BJ (cell line): ENCODE results near the gene IGFBP3. TPM values are rescaled to one million over a fixed set of nuclear protein-coding genes. Genes with fewer than 3 reads are reported as not detected.

Experiments
- CTCF ChIA-PET: fragments of 350-600 bp; formaldehyde crosslinking; extraction: SDS; loops from one replicate; lab custom pipeline; 2021; ENCODE audit warnings: antibody characterized with exemption, inconsistent platforms; lab: Yijun Ruan, JAX
- POLR2A ChIA-PET: fragments of 300-600 bp; sonication (Branson Sonifier 250); formaldehyde crosslinking; extraction: SDS; loops from one replicate; lab custom pipeline; 2021; ENCODE audit warnings: antibody characterized with exemption; lab: Charles Lee
- DNase-seq: peaks from one replicate; pipeline ENCODE4 v3.0.0-alpha.2; 2011; ENCODE audit warnings: low read depth
- H3K27me3 ChIP-seq: 2 replicates; pipeline ENCODE4 v1.6.0; 2011; ENCODE audit warnings: low read length; ENCODE audit not compliant: control insufficient read depth, insufficient read depth
- H3K36me3 ChIP-seq: 2 replicates; pipeline ENCODE4 v1.5.1; 2011; ENCODE audit warnings: low read length; ENCODE audit not compliant: control insufficient read depth, insufficient read depth
- H3K4me3 ChIP-seq: 2 replicates; pipeline ENCODE4 v1.5.1; 2011; ENCODE audit warnings: low read depth, mild to moderate bottlenecking, control low read depth, low read length
- CTCF ChIP-seq: IDR thresholded peaks from 2 replicates; pipeline ENCODE4 v1.5.1; 2011; ENCODE audit warnings: low read depth, mild to moderate bottlenecking, control low read depth, inconsistent platforms, low read length, moderate library complexity; ENCODE audit not compliant: insufficient read depth
- polyA plus RNA-seq: library from polyadenylated mRNA; depleted of rRNA; stranded (reverse); fragments of >200 nt; gene quantifications from 2 replicates; pipeline ENCODE4 v1.2.3, GENCODE V29; 2011

IGFBP3 gene
- polyA plus RNA-seq, 1 experiment = 3,005 TPM

GRCh38 chr7:45909561-45909960 lies 11.5 kb downstream of the IGFBP3 start:
- CTCF ChIA-PET = interaction anchor here (1.9 kb wide), 1 partner anchor 8 kb away, joined by 8 read pairs; no protein-coding TSS in a partner anchor
- no peak for TF ChIP-seq CTCF
- no peak for DNase-seq
- Histone ChIP-seq H3K27me3 (no peaks in the 10 kb centered on the region), H3K4me3 (no peak overlapping the region), H3K36me3 (peaks cover 14% of the 10 kb centered on the region)
- POLR2A ChIA-PET = no interaction called here

GRCh38 chr7:45902820-45903219 lies 18.3 kb downstream of the IGFBP3 start:
- H3K36me3 ChIP-seq = no peaks in the 10 kb centered on the region
- POLR2A ChIA-PET = no interaction called here
- CTCF ChIA-PET = interaction anchor here (0.8 to 4.0 kb wide), 5 partner anchors 9 to 1277 kb away, joined by 3 to 21 read pairs (median 4); no protein-coding TSS in a partner anchor

GRCh38 chr7:45901566-45901965 lies 19.5 kb downstream of the IGFBP3 start:
- Histone ChIP-seq H3K4me3 (no peak overlapping the region), H3K36me3 (no peaks in the 10 kb centered on the region), H3K27me3 (no peaks in the 10 kb centered on the region; the same call in 1 of the 2 replicates)
- DNase-seq = no peak
- ChIA-PET POLR2A (no interaction called here), CTCF (interaction anchor here (3.9 to 4.0 kb wide), 2 partner anchors 11 to 16 kb away, joined by 18 to 21 read pairs; no protein-coding TSS in a partner anchor)
- no peak for TF ChIP-seq CTCF

More at GRCh38 chr7:45902820-45903219, 18.3 kb downstream of the IGFBP3 start:
- Histone ChIP-seq H3K27me3 (no peaks in the 10 kb centered on the region; the same call in 1 of the 2 replicates), H3K4me3 (no peak overlapping the region)
- no peak for TF ChIP-seq CTCF
- no peak for DNase-seq

- H3K36me3 ChIP-seq = no peaks in the 10 kb centered on the region
- POLR2A ChIA-PET = no interaction called here
- no peak for TF ChIP-seq CTCF
- no peak for DNase-seq
- CTCF ChIA-PET = interaction anchor here (1.0 to 2.1 kb wide), 4 partner anchors 8 to 1283 kb away, joined by 3 to 6 read pairs (median 4); no protein-coding TSS in a partner anchor
- no peak overlapping the region for H3K4me3 ChIP-seq
- no peaks in the 10 kb centered on the region; the same call in 1 of the 2 replicates for H3K27me3 ChIP-seq
Observed at GRCh38 chr7:45898222-45898621, 22.9 kb downstream of the IGFBP3 start.

- no peaks in the 10 kb centered on the region for H3K36me3 ChIP-seq
- no peak for TF ChIP-seq CTCF
- no peak for DNase-seq
Observed at GRCh38 chr7:45897042-45897690, 23.9 kb downstream of the IGFBP3 start.

More at GRCh38 chr7:45897042-45897690, 23.9 kb downstream of the IGFBP3 start:
- H3K4me3 ChIP-seq = no peak overlapping the region
- ChIA-PET CTCF (interaction anchor here (2.0 to 2.1 kb wide), 2 partner anchors 26 to 1284 kb away, joined by 5 to 6 read pairs; no protein-coding TSS in a partner anchor), POLR2A (no interaction called here)
- peaks cover 1% of the 10 kb centered on the region; the same call in 1 of the 2 replicates for H3K27me3 ChIP-seq
